RWPE1 (cell line): ENCODE results near the gene C1orf216.
A peak's percentile ranks its signal among the peaks of the same experiment; 100 is the strongest.
"Not testable (repeated sequence)": the region's sequence is repeated elsewhere in the genome, so short reads cannot be mapped to it uniquely, and the experiment has no call there.

Experiments
- CTCF ChIA-PET: fragments of 350-600 bp; sonication (Branson Sonifier 250); formaldehyde crosslinking; extraction: SDS; loops from one replicate; lab custom pipeline; 2021; lab: Yijun Ruan, JAX
- POLR2A ChIA-PET: fragments of 400-600 bp; formaldehyde crosslinking; extraction: SDS; loops from one replicate; lab custom pipeline; 2020; ENCODE audit warnings: antibody characterized with exemption; ENCODE audit not compliant: low non-redundant PET; lab: Yijun Ruan, JAX
- DNase-seq: peaks from one replicate; pipeline ENCODE4 v3.0.0; 2012; ENCODE audit warnings: low spot score
- H3K27ac ChIP-seq: fragments of 450-650 bp; 2 replicates; pipeline ENCODE4 v1.5.1; 2017
- TF ChIP-seq, protein P1 (sequence below): fragments of 450-650 bp; conservative IDR thresholded peaks from 2 replicates; pipeline ENCODE4 v1.5.1; 2017; ENCODE audit warnings: low read depth, mild to moderate bottlenecking

C1orf216 gene

DNA sequence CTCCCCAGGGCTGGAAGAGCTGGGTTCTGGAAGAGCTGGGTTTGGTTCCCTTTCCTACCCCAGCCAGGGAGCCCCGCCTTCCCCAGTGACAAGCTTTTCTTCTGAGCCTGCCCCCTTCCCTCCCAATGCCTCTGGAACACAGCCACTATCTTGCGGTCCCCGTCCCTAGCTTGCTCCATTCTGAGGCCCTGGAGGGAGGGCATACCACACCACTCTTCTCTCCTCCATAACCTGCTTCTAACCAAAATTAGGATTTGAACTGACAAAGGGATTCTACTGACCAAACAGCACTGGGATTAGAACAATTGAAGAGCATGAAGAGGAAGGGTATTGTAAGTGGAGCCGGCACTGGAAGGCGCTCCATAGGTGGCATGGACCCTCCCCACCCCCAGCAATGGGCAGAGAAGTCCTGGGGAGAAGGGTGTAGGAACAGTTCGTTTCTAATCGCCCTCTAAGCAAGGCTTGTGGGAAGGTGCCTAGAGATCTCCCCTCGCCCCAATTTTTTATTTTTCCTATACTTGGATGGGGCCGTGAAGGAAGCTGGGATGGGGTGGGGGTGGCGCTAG, 690 bp downstream of the C1orf216 start:
- peak overlapping the region; percentile 85 for H3K27ac ChIP-seq
- TF ChIP-seq, protein P1, sequence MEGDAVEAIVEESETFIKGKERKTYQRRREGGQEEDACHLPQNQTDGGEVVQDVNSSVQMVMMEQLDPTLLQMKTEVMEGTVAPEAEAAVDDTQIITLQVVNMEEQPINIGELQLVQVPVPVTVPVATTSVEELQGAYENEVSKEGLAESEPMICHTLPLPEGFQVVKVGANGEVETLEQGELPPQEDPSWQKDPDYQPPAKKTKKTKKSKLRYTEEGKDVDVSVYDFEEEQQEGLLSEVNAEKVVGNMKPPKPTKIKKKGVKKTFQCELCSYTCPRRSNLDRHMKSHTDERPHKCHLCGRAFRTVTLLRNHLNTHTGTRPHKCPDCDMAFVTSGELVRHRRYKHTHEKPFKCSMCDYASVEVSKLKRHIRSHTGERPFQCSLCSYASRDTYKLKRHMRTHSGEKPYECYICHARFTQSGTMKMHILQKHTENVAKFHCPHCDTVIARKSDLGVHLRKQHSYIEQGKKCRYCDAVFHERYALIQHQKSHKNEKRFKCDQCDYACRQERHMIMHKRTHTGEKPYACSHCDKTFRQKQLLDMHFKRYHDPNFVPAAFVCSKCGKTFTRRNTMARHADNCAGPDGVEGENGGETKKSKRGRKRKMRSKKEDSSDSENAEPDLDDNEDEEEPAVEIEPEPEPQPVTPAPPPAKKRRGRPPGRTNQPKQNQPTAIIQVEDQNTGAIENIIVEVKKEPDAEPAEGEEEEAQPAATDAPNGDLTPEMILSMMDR = no peak
- peak; percentile 43 for DNase-seq
- ChIA-PET CTCF (interaction anchor here (0.6 to 1.1 kb wide), 2 partner anchors 10 to 103 kb away, joined by 3 to 6 read pairs; no protein-coding TSS in a partner anchor), POLR2A (no interaction called here)

DNA sequence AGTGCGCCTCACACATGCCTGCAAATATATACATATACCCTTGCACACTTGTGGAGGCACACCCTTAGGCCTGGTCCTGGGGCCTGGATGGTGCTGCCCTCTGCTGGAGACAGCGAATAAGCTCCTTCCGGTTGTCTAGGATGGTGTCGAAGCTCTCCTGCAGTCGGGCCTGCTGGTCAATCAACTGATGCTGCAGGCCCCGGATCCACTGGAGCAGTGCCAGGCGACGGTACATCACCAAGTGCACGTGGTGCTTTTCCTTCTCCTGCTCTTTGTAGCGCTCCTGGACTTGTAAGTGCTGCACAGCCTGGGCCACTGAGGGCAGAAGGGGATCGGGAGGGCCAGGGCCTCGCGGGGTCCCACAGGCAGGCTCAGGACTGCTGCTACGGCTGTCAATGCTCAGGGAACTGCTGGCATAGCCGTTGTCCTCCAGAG, 3.1 kb downstream of the C1orf216 start:
- POLR2A ChIA-PET = interaction anchor here (0.6 kb wide), 1 partner anchor 54 kb away, joined by 3 read pairs; no protein-coding TSS in a partner anchor
- CTCF ChIA-PET = interaction anchor here (0.5 to 3.7 kb wide), 15 partner anchors 12 to 740 kb away, joined by 3 to 24 read pairs (median 3); no protein-coding TSS in a partner anchor
- peak; percentile 70 for DNase-seq
- peak overlapping the region; percentile 10; the same call in 1 of the 2 replicates for H3K27ac ChIP-seq
- TF ChIP-seq, protein P1 = peak; percentile 84

DNA sequence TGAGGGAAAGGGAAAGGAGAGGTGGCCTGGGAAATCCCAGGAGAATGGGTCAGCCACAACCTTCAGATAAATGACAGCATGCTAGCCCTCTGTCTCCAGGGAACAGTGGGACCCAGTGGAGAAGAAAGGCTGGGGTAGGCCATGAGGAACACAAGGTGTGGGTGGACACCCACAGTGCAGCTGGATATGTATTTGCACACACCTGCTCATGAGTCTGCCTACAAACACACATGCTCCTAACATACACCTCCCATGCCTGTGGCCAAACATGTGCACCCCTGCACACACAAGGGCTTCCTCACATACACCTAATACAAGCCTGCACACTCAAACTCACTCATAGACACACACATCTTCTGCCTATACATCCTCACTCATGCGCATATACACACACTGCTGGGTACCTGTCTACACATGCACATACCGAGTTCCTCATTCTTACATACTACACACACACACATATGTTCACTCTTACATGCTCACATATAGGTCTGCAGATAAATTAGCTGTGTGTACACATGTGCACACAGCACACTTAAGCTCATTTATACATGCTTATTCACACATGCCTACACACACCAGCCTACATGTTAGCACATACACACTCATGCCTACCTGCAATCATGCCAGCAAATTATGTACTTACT, 3.6 kb downstream of the C1orf216 start:
- POLR2A ChIA-PET = interaction anchor here (0.6 kb wide), 1 partner anchor 54 kb away, joined by 3 read pairs; no protein-coding TSS in a partner anchor
- no peak for DNase-seq
- CTCF ChIA-PET = interaction anchor here (0.6 to 3.7 kb wide), 10 partner anchors 12 to 307 kb away, joined by 3 to 24 read pairs (median 3); no protein-coding TSS in a partner anchor
- no peak overlapping the region for H3K27ac ChIP-seq
- TF ChIP-seq, protein P1 = no peak

DNA sequence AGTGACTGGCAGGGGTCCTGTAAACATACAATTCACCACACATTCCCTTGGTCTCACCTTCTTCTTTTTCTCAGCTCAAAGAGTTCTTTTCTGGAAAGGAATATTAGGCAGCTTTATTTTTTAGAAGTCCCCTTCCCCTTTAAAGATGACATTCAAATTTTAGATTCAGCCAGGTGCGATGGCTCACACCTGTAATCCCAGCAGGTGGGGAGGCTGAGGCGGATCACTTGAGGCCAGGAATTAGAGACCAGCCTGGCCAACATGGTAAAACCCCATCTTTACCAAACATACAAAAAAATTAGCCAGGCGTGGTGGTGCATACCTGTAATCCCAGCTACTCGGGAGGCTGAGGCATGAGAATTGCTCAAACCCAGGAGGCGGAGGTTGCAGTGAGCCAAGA, 7.6 kb downstream of the C1orf216 start:
- POLR2A ChIA-PET, H3K27ac ChIP-seq, DNase-seq: not testable (repeated sequence)
- CTCF ChIA-PET = interaction anchor here (0.9 kb wide), 1 partner anchor 16 kb away, joined by 3 read pairs; no protein-coding TSS in a partner anchor

DNA sequence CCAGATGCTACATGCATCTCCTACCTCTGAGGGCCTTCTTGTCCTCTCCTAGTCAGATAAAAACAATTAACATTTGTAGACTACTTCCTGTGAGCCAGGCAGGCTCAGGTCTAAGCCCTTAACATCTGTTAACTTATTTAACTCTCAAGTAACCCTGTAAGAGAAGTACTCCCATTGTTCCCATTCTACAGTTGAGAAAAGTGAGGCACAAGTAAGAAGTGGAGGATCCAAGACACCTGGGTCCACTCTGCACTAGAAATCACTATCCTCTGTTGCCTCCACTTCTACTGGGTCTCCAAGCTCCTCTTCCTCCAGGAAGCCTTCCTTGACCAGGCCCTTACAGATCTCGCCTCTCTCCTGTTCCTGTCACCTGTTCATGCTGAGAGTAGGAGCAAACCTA, 9.7 kb downstream of the C1orf216 start:
- POLR2A ChIA-PET = no interaction called here
- DNase-seq = no peak
- CTCF ChIA-PET = no interaction called here
- TF ChIP-seq, protein P1 = no peak
- H3K27ac ChIP-seq = no peak overlapping the region

DNA sequence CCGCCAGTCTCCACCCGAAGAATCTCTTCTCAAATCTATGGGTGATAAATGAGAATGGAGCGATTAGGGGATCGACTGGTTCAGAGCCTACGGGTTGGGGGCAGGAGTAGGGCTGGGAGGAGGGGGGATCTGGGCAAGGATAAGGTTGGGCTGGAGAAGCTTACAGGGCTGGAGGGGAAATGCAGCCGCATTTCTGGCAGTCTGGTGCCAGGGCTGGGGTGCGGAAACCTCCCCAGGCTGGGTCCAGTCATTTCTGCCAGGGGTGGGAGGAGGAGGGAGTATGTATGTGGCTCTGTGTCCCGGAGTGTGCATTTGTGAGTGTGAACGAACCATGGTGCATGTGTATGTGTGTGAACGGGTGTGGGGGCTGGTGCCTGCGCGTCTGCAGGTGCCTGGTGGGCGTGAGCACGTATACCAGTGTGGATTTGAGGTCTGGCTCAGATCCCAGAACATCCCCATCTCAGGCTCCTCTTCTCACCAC, 10.2 kb downstream of the C1orf216 start:
- POLR2A ChIA-PET = no interaction called here
- CTCF ChIA-PET = no interaction called here
- no peak overlapping the region for H3K27ac ChIP-seq
- DNase-seq = no peak
- TF ChIP-seq, protein P1 = no peak
